IgD-negative memory B cell (primary cell): ENCODE results near the gene CCDC68. TPM values are rescaled to one million over a fixed set of nuclear protein-coding genes. Genes with fewer than 3 reads are reported as not detected.

ENCODE experiments used
- H3K27ac Mint-ChIP-seq, 3 donors: one replicate each; pipeline ENCODE4 v1.8.0; 2020 to 2022; ENCODE audit warnings: mild to moderate bottlenecking in 3 of 3, mixed read lengths in 3 of 3, moderate library complexity in 1 of 3
- H3K27me3 Mint-ChIP-seq: one replicate; pipeline ENCODE4 v1.8.0; 2021; ENCODE audit warnings: mixed read lengths
- H3K36me3 Mint-ChIP-seq: one replicate; pipeline ENCODE4 v1.8.0; 2020; ENCODE audit warnings: mild to moderate bottlenecking, mixed read lengths
- H3K4me1 Mint-ChIP-seq, 3 donors: one replicate each; pipeline ENCODE4 v1.8.0; 2020 to 2022; ENCODE audit warnings: mixed read lengths in 3 of 3, mild to moderate bottlenecking in 1 of 3
- H3K4me3 Mint-ChIP-seq, 4 donors: one replicate each; pipeline ENCODE4 v1.8.0; 2020 to 2022; ENCODE audit warnings: mild to moderate bottlenecking in 4 of 4, mixed read lengths in 4 of 4, moderate library complexity in 3 of 4
- H3K9me3 Mint-ChIP-seq, 3 donors: one replicate each; pipeline ENCODE4 v1.8.0; 2020 to 2021; ENCODE audit warnings: mixed read lengths in 3 of 3, mild to moderate bottlenecking in 1 of 3
- polyA plus RNA-seq: library from polyadenylated mRNA; unstranded; fragments of 300-500 nt; fragmentation: Illumina TruSeq; gene quantifications from one replicate; pipeline ENCODE4 v1.2.3, GENCODE V29; 2021

The CCDC68 gene
- polyA plus RNA-seq, 1 donor from 2014 or later = not detected

DNA sequence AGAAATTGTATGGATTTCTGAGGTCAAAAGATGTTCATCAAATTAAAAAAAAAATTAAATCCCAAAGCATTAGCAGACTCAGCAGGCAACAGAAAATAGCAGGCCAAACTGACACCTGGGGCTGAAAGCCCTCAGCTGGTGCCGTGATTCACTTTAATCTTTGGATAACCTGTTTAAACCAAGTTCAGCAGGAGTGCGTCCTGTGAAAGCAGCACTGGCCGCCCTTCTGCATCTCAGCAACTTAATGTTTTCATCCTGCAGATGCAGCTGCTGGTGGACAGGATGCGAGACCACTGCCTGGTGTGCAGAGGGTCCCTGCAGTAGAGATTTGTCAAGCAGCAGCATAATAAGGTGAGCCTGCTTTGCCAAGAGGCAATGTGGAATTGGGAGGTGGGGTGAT, 41.2 kb downstream of the CCDC68 start:
- Mint-ChIP-seq H3K27me3 (peaks cover 3% of the 10 kb centered on the region), H3K4me1 (peaks cover 0 to 1% (median 0%) of the 10 kb centered on the region in 3 donors), H3K9me3 (peaks cover 0 to 3% (median 0%) of the 10 kb centered on the region in 3 donors), H3K36me3 (peaks cover 3% of the 10 kb centered on the region), H3K4me3 (no peak overlapping the region), H3K27ac (no peak overlapping the region)

GRCh38 chr18:54916507-54916906, 42.8 kb downstream of the CCDC68 start:
- peaks cover 0 to 1% (median 0%) of the 10 kb centered on the region in 3 donors for H3K4me1 Mint-ChIP-seq
- H3K36me3 Mint-ChIP-seq = peaks cover 5% of the 10 kb centered on the region
- H3K27me3 Mint-ChIP-seq = peaks cover 3% of the 10 kb centered on the region
- H3K27ac Mint-ChIP-seq = no peak overlapping the region
- H3K9me3 Mint-ChIP-seq = peaks cover 0 to 5% (median 1%) of the 10 kb centered on the region in 3 donors
- H3K4me3 Mint-ChIP-seq = no peak overlapping the region

DNA sequence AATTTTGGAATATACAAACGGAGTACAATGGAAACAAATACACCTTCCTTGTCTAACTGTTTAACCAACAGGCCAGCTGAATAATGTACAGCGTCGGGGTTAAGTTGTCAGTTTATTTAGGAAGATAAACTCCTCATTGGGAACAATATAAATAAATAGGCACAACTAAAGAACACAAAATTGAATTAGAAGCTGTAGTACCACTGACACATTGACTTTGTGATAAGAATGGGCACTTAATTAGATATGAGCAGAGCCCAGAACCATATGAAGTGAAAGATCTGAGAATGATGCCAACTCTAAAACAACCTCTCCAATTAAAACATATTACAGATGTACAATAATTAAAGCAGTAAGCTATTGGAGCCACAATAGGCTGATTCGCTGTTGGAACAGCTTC, 44.4 kb downstream of the CCDC68 start:
- Mint-ChIP-seq H3K4me3 (no peak overlapping the region), H3K36me3 (peaks cover 5% of the 10 kb centered on the region), H3K27me3 (peaks cover 3% of the 10 kb centered on the region), H3K4me1 (peaks cover 0 to 1% (median 0%) of the 10 kb centered on the region in 3 donors), H3K9me3 (peaks cover 0 to 5% (median 1%) of the 10 kb centered on the region in 3 donors), H3K27ac (no peak overlapping the region)

- H3K9me3 Mint-ChIP-seq = peaks cover 0 to 5% (median 0%) of the 10 kb centered on the region in 3 donors
- H3K27me3 Mint-ChIP-seq = no peaks in the 10 kb centered on the region
- H3K4me1 Mint-ChIP-seq = no peaks in the 10 kb centered on the region
- no peak overlapping the region for H3K27ac Mint-ChIP-seq
- H3K4me3 Mint-ChIP-seq = no peak overlapping the region
- H3K36me3 Mint-ChIP-seq = peaks cover 5% of the 10 kb centered on the region
These were observed 47.7 kb downstream of the CCDC68 start for GRCh38 chr18:54911551-54911950.

GRCh38 chr18:54910161-54910919, 48.9 kb downstream of the CCDC68 start:
- peaks cover 0 to 5% (median 0%) of the 10 kb centered on the region in 3 donors for H3K9me3 Mint-ChIP-seq
- no peak overlapping the region for H3K4me3 Mint-ChIP-seq
- no peaks in the 10 kb centered on the region for H3K27me3 Mint-ChIP-seq
- H3K27ac Mint-ChIP-seq = no peak overlapping the region
- H3K36me3 Mint-ChIP-seq = peaks cover 2% of the 10 kb centered on the region
- no peaks in the 10 kb centered on the region for H3K4me1 Mint-ChIP-seq

- H3K27me3 Mint-ChIP-seq = no peaks in the 10 kb centered on the region
- no peak overlapping the region for H3K4me3 Mint-ChIP-seq
- no peaks in the 10 kb centered on the region for H3K4me1 Mint-ChIP-seq
- H3K36me3 Mint-ChIP-seq = peaks cover 2% of the 10 kb centered on the region
- H3K9me3 Mint-ChIP-seq = peaks cover 0 to 5% (median 0%) of the 10 kb centered on the region in 3 donors
- no peak overlapping the region for H3K27ac Mint-ChIP-seq
These were observed 49.7 kb downstream of the CCDC68 start for GRCh38 chr18:54909538-54909937.

- Mint-ChIP-seq H3K9me3 (no peaks in the 10 kb centered on the region), H3K4me1 (no peaks in the 10 kb centered on the region), H3K36me3 (no peaks in the 10 kb centered on the region), H3K4me3 (no peak overlapping the region), H3K27me3 (no peaks in the 10 kb centered on the region), H3K27ac (no peak overlapping the region)
These were observed 52.7 kb downstream of the CCDC68 start for GRCh38 chr18:54906331-54907185.

GRCh38 chr18:54905629-54906028, 53.6 kb downstream of the CCDC68 start:
- no peaks in the 10 kb centered on the region for H3K4me1 Mint-ChIP-seq
- no peaks in the 10 kb centered on the region for H3K9me3 Mint-ChIP-seq
- H3K27me3 Mint-ChIP-seq = no peaks in the 10 kb centered on the region
- H3K27ac Mint-ChIP-seq = no peak overlapping the region
- no peak overlapping the region for H3K4me3 Mint-ChIP-seq
- no peaks in the 10 kb centered on the region for H3K36me3 Mint-ChIP-seq

- Mint-ChIP-seq H3K9me3 (no peaks in the 10 kb centered on the region), H3K36me3 (no peaks in the 10 kb centered on the region), H3K4me3 (no peak overlapping the region), H3K27ac (no peak overlapping the region), H3K27me3 (no peaks in the 10 kb centered on the region), H3K4me1 (no peaks in the 10 kb centered on the region)
These were observed 54.7 kb downstream of the CCDC68 start for GRCh38 chr18:54904581-54904980.

DNA sequence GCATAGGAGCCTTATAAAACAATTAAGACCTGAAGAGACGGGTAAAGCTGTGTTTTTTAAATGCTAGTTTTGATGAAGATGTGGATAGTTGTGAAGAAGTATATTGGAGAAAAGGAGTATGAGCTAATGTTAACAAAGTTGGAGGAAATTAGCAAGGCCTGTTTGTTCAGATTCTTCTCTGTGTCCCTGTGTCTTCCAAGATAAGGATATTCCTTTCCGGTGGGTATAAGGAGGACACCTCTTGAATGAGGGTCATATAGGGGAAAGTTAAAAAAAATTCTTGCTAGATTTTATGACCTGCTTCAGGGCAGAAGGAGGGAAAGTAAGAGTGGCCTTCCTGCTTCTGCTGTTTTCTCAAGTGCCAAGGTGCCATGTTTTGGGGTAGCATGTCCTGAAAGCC, 59.0 kb downstream of the CCDC68 start:
- H3K27me3 Mint-ChIP-seq = peaks cover 3% of the 10 kb centered on the region
- no peaks in the 10 kb centered on the region for H3K4me1 Mint-ChIP-seq
- H3K36me3 Mint-ChIP-seq = peaks cover 2% of the 10 kb centered on the region
- H3K4me3 Mint-ChIP-seq = no peak overlapping the region
- H3K27ac Mint-ChIP-seq = peak overlapping the region in 1 of 3 donors; percentile 88
- peaks cover 0 to 2% (median 0%) of the 10 kb centered on the region in 3 donors for H3K9me3 Mint-ChIP-seq

DNA sequence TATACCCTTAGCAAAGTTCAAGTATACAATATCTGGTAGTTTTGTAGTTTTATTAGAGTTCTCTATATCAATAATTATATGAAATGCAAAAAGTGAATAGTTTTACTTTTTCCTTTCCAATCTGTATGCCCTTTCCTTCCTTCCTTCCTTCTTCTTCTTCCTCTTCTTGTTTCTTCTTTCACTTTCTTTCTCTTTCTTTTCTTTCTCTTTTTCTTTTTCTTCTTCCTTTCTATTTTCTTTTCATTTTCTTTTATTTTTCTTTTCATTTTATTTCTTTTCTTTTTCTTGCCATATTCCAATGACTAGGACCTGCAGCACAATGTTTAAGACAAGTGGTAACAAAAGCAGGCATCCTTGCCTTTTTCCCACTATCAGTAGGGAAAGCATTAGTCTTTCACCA, 59.8 kb downstream of the CCDC68 start:
- Mint-ChIP-seq H3K27ac (no peak overlapping the region), H3K27me3 (peaks cover 3% of the 10 kb centered on the region), H3K36me3 (peaks cover 2% of the 10 kb centered on the region), H3K4me1 (no peaks in the 10 kb centered on the region), H3K4me3 (no peak overlapping the region), H3K9me3 (peaks cover 0 to 2% (median 0%) of the 10 kb centered on the region in 3 donors)

GRCh38 chr18:54888933-54889332, 70.3 kb downstream of the CCDC68 start:
- Mint-ChIP-seq H3K9me3 (peaks cover 0 to 1% (median 0%) of the 10 kb centered on the region in 3 donors), H3K27ac (no peak overlapping the region), H3K36me3 (no peaks in the 10 kb centered on the region), H3K27me3 (no peaks in the 10 kb centered on the region), H3K4me1 (no peaks in the 10 kb centered on the region), H3K4me3 (no peak overlapping the region)

DNA sequence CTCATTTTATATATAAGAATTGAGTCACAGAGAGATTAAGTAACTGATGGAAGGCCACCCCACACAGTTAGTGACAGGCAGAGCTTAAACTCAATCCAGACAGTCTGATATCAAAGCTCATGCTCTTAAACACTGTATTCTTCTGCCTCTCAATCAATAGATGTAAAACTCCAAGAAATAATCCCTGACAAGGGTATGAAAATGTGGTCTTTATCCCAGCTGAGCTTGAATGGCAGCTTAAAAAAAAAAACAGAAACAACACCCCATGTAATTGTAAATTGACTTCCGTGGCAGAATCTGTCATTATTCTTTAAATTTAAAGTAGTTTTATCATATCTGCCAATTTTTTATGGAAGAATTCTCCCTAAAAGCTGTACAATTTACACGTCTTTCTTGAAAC, 70.9 kb downstream of the CCDC68 start:
- Mint-ChIP-seq H3K27ac (no peak overlapping the region), H3K4me3 (no peak overlapping the region), H3K27me3 (no peaks in the 10 kb centered on the region), H3K4me1 (no peaks in the 10 kb centered on the region), H3K9me3 (peaks cover 0 to 1% (median 0%) of the 10 kb centered on the region in 3 donors), H3K36me3 (no peaks in the 10 kb centered on the region)

- Mint-ChIP-seq H3K27me3 (peaks cover 6% of the 10 kb centered on the region), H3K27ac (no peak overlapping the region), H3K4me3 (no peak overlapping the region), H3K36me3 (peaks cover 3% of the 10 kb centered on the region), H3K4me1 (no peaks in the 10 kb centered on the region), H3K9me3 (no peaks in the 10 kb centered on the region)
These were observed 75.3 kb downstream of the CCDC68 start for GRCh38 chr18:54883816-54884604.

GRCh38 chr18:54882318-54882717, 76.9 kb downstream of the CCDC68 start:
- Mint-ChIP-seq H3K36me3 (peaks cover 3% of the 10 kb centered on the region), H3K27ac (no peak overlapping the region), H3K27me3 (peaks cover 6% of the 10 kb centered on the region), H3K4me3 (no peak overlapping the region), H3K9me3 (no peaks in the 10 kb centered on the region), H3K4me1 (no peaks in the 10 kb centered on the region)
